Measurements from ENCODE around the gene P2RX5.
"Not testable (repeated sequence)": the region's sequence is repeated elsewhere in the genome, so short reads cannot be mapped to it uniquely, and the experiment has no call there.

Gene P2RX5

GRCh38 chr17:3730881-3731429, 35.0 kb upstream of the P2RX5 start:
- no peak overlapping the region for H3K27ac ChIP-seq (ENCODE audit: insufficient read depth, low read length, poor library complexity, severe bottlenecking)
- H3K4me3 ChIP-seq (ENCODE audit: insufficient read depth, low read depth, low read length, poor library complexity, severe bottlenecking): no peak overlapping the region
- no peak for DNase-seq
- H3K9me3 ChIP-seq (ENCODE audit: control insufficient read depth, low read length): no peaks in the 10 kb centered on the region
- no peaks in the 10 kb centered on the region for H3K4me1 ChIP-seq (ENCODE audit: control insufficient read depth, insufficient read depth, low read length, poor library complexity, severe bottlenecking)
- no peaks in the 10 kb centered on the region for H3K27me3 ChIP-seq (replicated peaks; ENCODE audit: control insufficient read depth, insufficient read depth, low read length, poor library complexity, severe bottlenecking)
- H3K36me3 ChIP-seq (ENCODE audit: control insufficient read depth, insufficient read depth, low read length): no peaks in the 10 kb centered on the region

GRCh38 chr17:3729881-3730280, 33.9 kb upstream of the P2RX5 start:
- Histone ChIP-seq H3K27ac (ENCODE audit: insufficient read depth, low read length, poor library complexity, severe bottlenecking) (no peak overlapping the region), H3K4me3 (ENCODE audit: insufficient read depth, low read depth, low read length, poor library complexity, severe bottlenecking) (no peak overlapping the region), H3K9me3 (ENCODE audit: control insufficient read depth, low read length) (no peaks in the 10 kb centered on the region), H3K4me1 (ENCODE audit: control insufficient read depth, insufficient read depth, low read length, poor library complexity, severe bottlenecking) (no peaks in the 10 kb centered on the region), H3K36me3 (ENCODE audit: control insufficient read depth, insufficient read depth, low read length) (no peaks in the 10 kb centered on the region), H3K27me3 (replicated peaks; ENCODE audit: control insufficient read depth, insufficient read depth, low read length, poor library complexity, severe bottlenecking) (no peaks in the 10 kb centered on the region)
- no peak for DNase-seq

- not testable (repeated sequence) for H3K27me3 ChIP-seq (replicated peaks; ENCODE audit: control insufficient read depth, insufficient read depth, low read length, poor library complexity, severe bottlenecking); H3K4me3 ChIP-seq (ENCODE audit: insufficient read depth, low read depth, low read length, poor library complexity, severe bottlenecking); DNase-seq; H3K4me1 ChIP-seq (ENCODE audit: control insufficient read depth, insufficient read depth, low read length, poor library complexity, severe bottlenecking); H3K9me3 ChIP-seq (ENCODE audit: control insufficient read depth, low read length); H3K36me3 ChIP-seq (ENCODE audit: control insufficient read depth, insufficient read depth, low read length); H3K27ac ChIP-seq (ENCODE audit: insufficient read depth, low read length, poor library complexity, severe bottlenecking)
Observed at GRCh38 chr17:3728099-3728498, 32.1 kb upstream of the P2RX5 start.

GRCh38 chr17:3727041-3727440, 31.1 kb upstream of the P2RX5 start:
- DNase-seq: no peak
- no peaks in the 10 kb centered on the region for H3K27me3 ChIP-seq (replicated peaks; ENCODE audit: control insufficient read depth, insufficient read depth, low read length, poor library complexity, severe bottlenecking)
- no peaks in the 10 kb centered on the region for H3K9me3 ChIP-seq (ENCODE audit: control insufficient read depth, low read length)
- H3K27ac ChIP-seq (ENCODE audit: insufficient read depth, low read length, poor library complexity, severe bottlenecking): no peak overlapping the region
- H3K4me1 ChIP-seq (ENCODE audit: control insufficient read depth, insufficient read depth, low read length, poor library complexity, severe bottlenecking): peaks cover 16% of the 10 kb centered on the region
- H3K4me3 ChIP-seq (ENCODE audit: insufficient read depth, low read depth, low read length, poor library complexity, severe bottlenecking): no peak overlapping the region
- H3K36me3 ChIP-seq (ENCODE audit: control insufficient read depth, insufficient read depth, low read length): no peaks in the 10 kb centered on the region

- Histone ChIP-seq H3K4me3 (ENCODE audit: insufficient read depth, low read depth, low read length, poor library complexity, severe bottlenecking) (peak overlapping the region; percentile 83), H3K27me3 (replicated peaks; ENCODE audit: control insufficient read depth, insufficient read depth, low read length, poor library complexity, severe bottlenecking) (no peaks in the 10 kb centered on the region), H3K4me1 (ENCODE audit: control insufficient read depth, insufficient read depth, low read length, poor library complexity, severe bottlenecking) (peaks cover 16% of the 10 kb centered on the region), H3K9me3 (ENCODE audit: control insufficient read depth, low read length) (no peaks in the 10 kb centered on the region), H3K36me3 (ENCODE audit: control insufficient read depth, insufficient read depth, low read length) (no peaks in the 10 kb centered on the region), H3K27ac (ENCODE audit: insufficient read depth, low read length, poor library complexity, severe bottlenecking) (no peak overlapping the region)
- no peak for DNase-seq
Observed at GRCh38 chr17:3724378-3725077, 28.6 kb upstream of the P2RX5 start.

GRCh38 chr17:3723556-3724377, 27.8 kb upstream of the P2RX5 start, which contains the start of gene HASPIN:
TSS of gene HASPIN (plus strand) at chr17:3723903. CDS start at chr17:3723936, 33 bp downstream.
- peak; percentile 80 to 89 (median 86) for DNase-seq
- Histone ChIP-seq H3K36me3 (ENCODE audit: control insufficient read depth, insufficient read depth, low read length) (no peaks in the 10 kb centered on the region), H3K4me1 (ENCODE audit: control insufficient read depth, insufficient read depth, low read length, poor library complexity, severe bottlenecking) (peaks cover 16% of the 10 kb centered on the region), H3K27me3 (replicated peaks; ENCODE audit: control insufficient read depth, insufficient read depth, low read length, poor library complexity, severe bottlenecking) (no peaks in the 10 kb centered on the region), H3K9me3 (ENCODE audit: control insufficient read depth, low read length) (no peaks in the 10 kb centered on the region), H3K4me3 (ENCODE audit: insufficient read depth, low read depth, low read length, poor library complexity, severe bottlenecking) (peak within 1 kb of the TSS; percentile 83), H3K27ac (ENCODE audit: insufficient read depth, low read length, poor library complexity, severe bottlenecking) (peak within 1 kb of the TSS; percentile 84)

GRCh38 chr17:3723188-3723555, 27.2 kb upstream of the P2RX5 start:
- DNase-seq: no peak
- peaks cover 16% of the 10 kb centered on the region for H3K4me1 ChIP-seq (ENCODE audit: control insufficient read depth, insufficient read depth, low read length, poor library complexity, severe bottlenecking)
- H3K36me3 ChIP-seq (ENCODE audit: control insufficient read depth, insufficient read depth, low read length): peaks cover 4% of the 10 kb centered on the region
- H3K27me3 ChIP-seq (replicated peaks; ENCODE audit: control insufficient read depth, insufficient read depth, low read length, poor library complexity, severe bottlenecking): no peaks in the 10 kb centered on the region
- H3K27ac ChIP-seq (ENCODE audit: insufficient read depth, low read length, poor library complexity, severe bottlenecking): peak overlapping the region; percentile 84
- H3K4me3 ChIP-seq (ENCODE audit: insufficient read depth, low read depth, low read length, poor library complexity, severe bottlenecking): peak overlapping the region; percentile 83
- no peaks in the 10 kb centered on the region for H3K9me3 ChIP-seq (ENCODE audit: control insufficient read depth, low read length)

- no peak overlapping the region for H3K27ac ChIP-seq (ENCODE audit: insufficient read depth, low read length, poor library complexity, severe bottlenecking)
Observed at GRCh38 chr17:3722716-3723115, 26.8 kb upstream of the P2RX5 start.

GRCh38 chr17:3719265-3719664, 23.3 kb upstream of the P2RX5 start:
- Histone ChIP-seq H3K27me3 (replicated peaks; ENCODE audit: control insufficient read depth, insufficient read depth, low read length, poor library complexity, severe bottlenecking) (no peaks in the 10 kb centered on the region), H3K4me1 (ENCODE audit: control insufficient read depth, insufficient read depth, low read length, poor library complexity, severe bottlenecking) (peaks cover 11% of the 10 kb centered on the region), H3K36me3 (ENCODE audit: control insufficient read depth, insufficient read depth, low read length) (peaks cover 36% of the 10 kb centered on the region), H3K27ac (ENCODE audit: insufficient read depth, low read length, poor library complexity, severe bottlenecking) (no peak overlapping the region), H3K9me3 (ENCODE audit: control insufficient read depth, low read length) (no peaks in the 10 kb centered on the region), H3K4me3 (ENCODE audit: insufficient read depth, low read depth, low read length, poor library complexity, severe bottlenecking) (no peak overlapping the region)
- DNase-seq: no peak

More at GRCh38 chr17:3722716-3723115, 26.8 kb upstream of the P2RX5 start:
- H3K4me1 ChIP-seq (ENCODE audit: control insufficient read depth, insufficient read depth, low read length, poor library complexity, severe bottlenecking): peaks cover 16% of the 10 kb centered on the region
- no peak for DNase-seq
- peak overlapping the region; percentile 83 for H3K4me3 ChIP-seq (ENCODE audit: insufficient read depth, low read depth, low read length, poor library complexity, severe bottlenecking)
- H3K27me3 ChIP-seq (replicated peaks; ENCODE audit: control insufficient read depth, insufficient read depth, low read length, poor library complexity, severe bottlenecking): no peaks in the 10 kb centered on the region
- no peaks in the 10 kb centered on the region for H3K9me3 ChIP-seq (ENCODE audit: control insufficient read depth, low read length)
- H3K36me3 ChIP-seq (ENCODE audit: control insufficient read depth, insufficient read depth, low read length): peaks cover 6% of the 10 kb centered on the region

GRCh38 chr17:3718201-3718600, 22.2 kb upstream of the P2RX5 start:
- Histone ChIP-seq H3K27me3 (replicated peaks; ENCODE audit: control insufficient read depth, insufficient read depth, low read length, poor library complexity, severe bottlenecking) (no peaks in the 10 kb centered on the region), H3K27ac (ENCODE audit: insufficient read depth, low read length, poor library complexity, severe bottlenecking) (no peak overlapping the region), H3K4me3 (ENCODE audit: insufficient read depth, low read depth, low read length, poor library complexity, severe bottlenecking) (no peak overlapping the region), H3K4me1 (ENCODE audit: control insufficient read depth, insufficient read depth, low read length, poor library complexity, severe bottlenecking) (peaks cover 10% of the 10 kb centered on the region), H3K36me3 (ENCODE audit: control insufficient read depth, insufficient read depth, low read length) (peaks cover 36% of the 10 kb centered on the region), H3K9me3 (ENCODE audit: control insufficient read depth, low read length) (no peaks in the 10 kb centered on the region)
- DNase-seq: no peak
